Large intestine (tissue), 3 donors: Measurements from ENCODE around the gene BEND6. TPM values are rescaled to one million over a fixed set of nuclear protein-coding genes. Genes with fewer than 3 reads are reported as not detected.
"Not testable (repeated sequence)": the region's sequence is repeated elsewhere in the genome, so short reads cannot be mapped to it uniquely, and the experiment has no call there.

Experiments used
- DNase-seq, 2 donors: peaks; one replicate each; pipeline versions ENCODE4 v3.0.0 to v3.0.0-alpha.2; 2013
- H3K27ac ChIP-seq: one replicate; pipeline ENCODE4 v1.5.1; 2013; ENCODE audit warnings: low read length
- H3K27me3 ChIP-seq: 2 replicates; pipeline ENCODE4 v1.6.1; 2013; ENCODE audit warnings: low read length; ENCODE audit not compliant: control insufficient read depth, insufficient read depth
- H3K36me3 ChIP-seq: 2 replicates; pipeline ENCODE4 v1.6.1; 2013; ENCODE audit warnings: low read length; ENCODE audit not compliant: control insufficient read depth, insufficient read depth
- H3K4me1 ChIP-seq: one replicate; pipeline ENCODE4 v1.6.1; 2013; ENCODE audit warnings: low read length; ENCODE audit not compliant: control insufficient read depth, insufficient read depth
- H3K4me3 ChIP-seq: one replicate; pipeline ENCODE4 v1.5.1; 2013; ENCODE audit warnings: low read length
- H3K9me3 ChIP-seq: one replicate; pipeline ENCODE4 v1.6.1; 2013; ENCODE audit warnings: mild to moderate bottlenecking, low read depth, low read length, moderate library complexity; ENCODE audit not compliant: control insufficient read depth
- WGBS: methylation state at CpG from one replicate; pipeline ENCODE4 v1.1.5; 2013; ENCODE audit warnings: low lambda C conversion rate; ENCODE audit not compliant: insufficient coverage; 5-methylcytosine and 5-hydroxymethylcytosine counted together
- polyA plus RNA-seq: library from polyadenylated mRNA; unstranded; fragments of 120-200 nt; gene quantifications from one replicate; pipeline ENCODE4 v1.2.1, GENCODE V29; 2013

The BEND6 gene
- polyA plus RNA-seq, 1 donor, result 1.2 TPM

DNA sequence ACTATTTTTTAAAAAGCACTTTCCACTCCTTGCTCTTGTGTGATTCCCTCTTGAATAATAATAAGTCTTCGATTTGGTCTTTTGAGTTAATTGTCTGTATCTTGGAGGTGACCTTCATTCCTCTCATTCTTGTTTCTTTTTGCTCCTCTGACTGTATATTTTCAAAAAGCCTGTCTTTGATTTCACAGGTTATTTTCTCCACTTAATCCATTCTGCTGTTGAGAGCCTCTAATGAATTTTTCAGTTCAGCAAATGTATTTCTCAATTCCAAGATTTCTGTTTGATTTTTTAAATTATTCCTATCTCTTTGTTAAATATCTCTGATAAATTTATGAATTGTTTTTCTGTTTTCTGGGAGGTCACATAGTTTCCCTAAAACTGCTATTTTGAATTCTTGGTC is 69.9 kb downstream of the BEND6 start:
- Histone ChIP-seq H3K27ac (no peak overlapping the region), H3K9me3 (peaks cover 12% of the 10 kb centered on the region), H3K4me3 (no peak overlapping the region), H3K36me3 (no peaks in the 10 kb centered on the region), H3K4me1 (no peaks in the 10 kb centered on the region), H3K27me3 (no peaks in the 10 kb centered on the region)
- 71% methylated on average over 1 of the region's 1 CpG for WGBS
- DNase-seq, result no peak

DNA sequence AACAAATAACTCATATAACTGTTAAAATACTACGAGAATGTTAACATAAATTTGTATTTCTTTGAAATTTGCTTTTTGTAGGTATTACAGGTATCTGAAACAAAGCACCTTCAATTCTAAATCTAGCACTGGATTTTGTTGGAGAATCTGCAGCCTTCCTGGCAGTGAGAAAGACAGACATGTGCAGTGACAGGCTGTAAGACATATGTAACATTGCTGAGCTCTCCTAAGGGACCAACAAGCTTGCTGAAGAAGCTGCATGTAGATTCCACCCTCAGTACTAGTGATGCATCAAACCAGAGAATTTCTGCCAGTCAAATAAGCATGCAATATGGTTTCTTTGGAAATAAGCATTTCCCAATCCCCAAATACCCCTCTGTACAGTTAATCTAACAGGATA is 71.1 kb downstream of the BEND6 start:
- H3K27ac ChIP-seq, result no peak overlapping the region
- no peaks in the 10 kb centered on the region for H3K4me1 ChIP-seq
- peaks cover 12% of the 10 kb centered on the region for H3K9me3 ChIP-seq
- WGBS, result no CpG with 5 or more reads among the region's 1 CpG
- H3K27me3 ChIP-seq, result no peaks in the 10 kb centered on the region
- DNase-seq, result no peak
- H3K4me3 ChIP-seq, result no peak overlapping the region
- no peaks in the 10 kb centered on the region for H3K36me3 ChIP-seq

DNA sequence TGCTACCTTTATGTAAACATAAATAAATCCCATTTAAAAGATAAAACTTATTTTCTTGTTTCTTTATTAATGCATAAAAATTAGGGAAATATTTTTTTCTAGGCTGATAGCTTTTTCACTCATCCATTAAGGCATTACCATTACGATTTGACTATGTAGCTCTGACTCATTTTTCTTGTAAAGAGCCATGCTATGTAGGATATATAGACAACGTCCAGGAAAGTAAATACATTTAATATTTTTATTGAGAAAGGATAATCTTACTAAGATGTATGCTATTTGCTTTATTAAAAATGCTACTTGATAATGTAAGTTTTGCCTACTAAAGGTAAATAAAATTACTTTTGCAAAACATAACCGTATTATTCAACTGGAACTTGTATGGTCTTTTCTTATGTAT is 72.4 kb downstream of the BEND6 start:
- H3K36me3 ChIP-seq, result no peaks in the 10 kb centered on the region
- H3K9me3 ChIP-seq, result peaks cover 12% of the 10 kb centered on the region
- H3K27ac ChIP-seq, result no peak overlapping the region
- no peak overlapping the region for H3K4me3 ChIP-seq
- WGBS, result 100% methylated on average over 1 of the region's 3 CpGs
- no peaks in the 10 kb centered on the region for H3K27me3 ChIP-seq
- H3K4me1 ChIP-seq, result no peaks in the 10 kb centered on the region
- DNase-seq, result no peak

DNA sequence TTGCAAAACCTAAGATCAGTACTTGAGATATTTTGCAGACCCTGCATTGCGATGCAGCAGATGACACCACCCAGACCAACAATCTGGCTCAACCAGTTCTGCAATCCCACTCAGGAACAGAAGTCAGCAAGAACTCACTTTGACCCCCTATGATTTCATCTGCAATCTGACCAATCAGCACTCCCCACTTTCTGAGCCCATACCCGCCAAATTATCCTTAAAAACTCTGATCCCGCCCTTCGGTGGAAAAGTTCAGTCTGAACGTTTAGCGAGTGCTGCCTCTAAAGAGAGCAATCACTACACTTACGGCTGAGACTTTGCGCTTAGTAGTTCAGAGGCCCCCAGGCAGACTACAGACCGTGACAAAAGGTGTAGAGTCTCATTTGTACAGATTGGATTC is 74.3 kb downstream of the BEND6 start:
- no peak for DNase-seq
- H3K36me3 ChIP-seq, result no peaks in the 10 kb centered on the region
- WGBS, result no CpG with 5 or more reads among the region's 9 CpGs

DNA sequence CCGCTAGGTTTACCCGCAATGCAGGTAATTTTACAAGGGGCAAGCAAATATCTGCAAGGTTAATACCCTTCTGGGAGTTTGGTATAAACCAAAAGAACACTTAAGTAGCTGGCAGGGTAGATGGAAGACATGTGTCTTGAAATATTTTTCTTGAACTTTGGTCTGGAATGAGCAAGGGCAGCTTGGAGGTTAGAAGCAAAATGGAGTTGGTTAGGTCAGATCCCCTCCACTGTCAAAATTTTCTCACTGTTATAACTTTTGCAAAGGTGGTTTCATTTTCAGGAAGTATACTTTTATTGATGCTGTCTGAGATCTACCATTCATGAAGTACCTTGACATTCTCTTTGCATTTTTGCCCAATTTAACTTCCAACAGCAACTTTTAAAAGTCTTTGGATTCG is 78.3 kb downstream of the BEND6 start:
- no peak overlapping the region for H3K27ac ChIP-seq
- no peaks in the 10 kb centered on the region for H3K27me3 ChIP-seq
- H3K4me3 ChIP-seq, result no peak overlapping the region
- no peaks in the 10 kb centered on the region for H3K9me3 ChIP-seq
- no peaks in the 10 kb centered on the region for H3K4me1 ChIP-seq
- no peak for DNase-seq
- H3K36me3 ChIP-seq, result no peaks in the 10 kb centered on the region
- no CpG with 5 or more reads among the region's 3 CpGs for WGBS

More for the DNA sequence above, 74.3 kb downstream of the BEND6 start:
- Histone ChIP-seq H3K27ac (no peak overlapping the region), H3K9me3 (peaks cover 12% of the 10 kb centered on the region), H3K27me3 (no peaks in the 10 kb centered on the region), H3K4me3 (no peak overlapping the region), H3K4me1 (no peaks in the 10 kb centered on the region)

DNA sequence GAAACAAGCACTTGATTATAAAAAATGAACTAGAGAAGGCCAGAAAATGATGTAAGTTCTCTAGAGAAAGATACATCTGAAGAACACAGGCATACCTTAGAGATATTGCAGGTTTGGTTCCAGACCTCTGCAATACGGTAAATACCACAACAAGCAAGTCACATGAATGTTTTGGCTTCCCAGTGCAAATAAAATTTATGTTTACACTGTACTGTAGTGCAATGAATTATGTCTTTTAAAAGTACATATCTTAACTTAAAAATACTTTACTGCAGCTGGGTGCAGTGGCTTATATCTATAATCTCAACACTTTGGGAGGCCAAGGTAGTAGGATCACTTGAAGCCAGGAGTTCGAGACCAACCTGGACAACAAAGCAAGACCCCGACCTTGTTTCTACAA is 80.6 kb downstream of the BEND6 start:
- Histone ChIP-seq H3K9me3 (no peaks in the 10 kb centered on the region), H3K4me3 (no peak overlapping the region), H3K27me3 (no peaks in the 10 kb centered on the region), H3K36me3 (no peaks in the 10 kb centered on the region), H3K4me1 (no peaks in the 10 kb centered on the region), H3K27ac (no peak overlapping the region)
- no peak for DNase-seq
- WGBS, result 0% methylated on average over 1 of the region's 3 CpGs

DNA sequence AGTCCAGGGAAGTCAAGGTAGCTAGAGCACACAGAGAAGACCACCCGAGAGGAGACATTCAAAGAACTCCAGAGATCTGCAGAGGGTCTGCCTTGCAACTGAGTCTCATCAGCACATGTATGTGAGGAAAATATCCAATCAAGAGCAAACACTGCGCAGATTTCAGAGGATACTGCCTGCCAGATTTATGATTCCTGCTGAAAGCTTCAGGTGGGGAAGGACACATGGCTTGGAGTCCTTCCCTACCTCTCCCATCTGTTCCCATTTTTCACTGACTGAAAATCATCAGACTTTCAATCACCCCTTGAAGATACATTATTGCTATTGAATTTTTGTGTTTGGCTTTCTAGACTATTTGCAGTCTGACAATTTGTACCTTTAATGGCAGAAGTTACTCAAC is 84.0 kb downstream of the BEND6 start:
- Histone ChIP-seq H3K27me3 (no peaks in the 10 kb centered on the region), H3K9me3 (no peaks in the 10 kb centered on the region), H3K27ac (no peak overlapping the region), H3K4me3 (no peak overlapping the region), H3K4me1 (no peaks in the 10 kb centered on the region), H3K36me3 (no peaks in the 10 kb centered on the region)
- whole genome bisulfite sequencing, result no CpG with 5 or more reads among the region's 2 CpGs
- no peak for DNase-seq

DNA sequence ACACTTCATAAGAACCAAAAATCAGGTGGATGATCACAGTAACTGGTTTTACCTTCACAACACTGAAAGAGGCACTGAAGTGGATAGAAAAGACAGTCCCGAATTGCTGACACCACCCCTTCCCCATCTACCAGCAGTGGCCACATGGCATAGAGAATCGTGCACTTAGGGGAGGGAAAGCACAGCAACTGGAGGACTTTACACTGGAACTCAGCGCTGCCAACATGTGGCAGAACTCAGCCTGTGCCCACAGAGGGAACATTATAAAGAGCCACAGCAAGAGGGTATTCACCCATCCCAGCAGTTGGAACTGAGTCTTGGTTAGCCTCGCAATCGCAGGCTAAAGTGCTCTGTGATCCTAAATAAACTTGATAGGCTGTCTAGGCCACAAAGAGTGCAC is 85.1 kb downstream of the BEND6 start:
- no peaks in the 10 kb centered on the region for H3K27me3 ChIP-seq
- no peaks in the 10 kb centered on the region for H3K4me1 ChIP-seq
- H3K4me3 ChIP-seq, result no peak overlapping the region
- no peaks in the 10 kb centered on the region for H3K36me3 ChIP-seq
- WGBS, result no CpG with 5 or more reads among the region's 5 CpGs
- no peak overlapping the region for H3K27ac ChIP-seq
- no peak for DNase-seq
- no peaks in the 10 kb centered on the region for H3K9me3 ChIP-seq

DNA sequence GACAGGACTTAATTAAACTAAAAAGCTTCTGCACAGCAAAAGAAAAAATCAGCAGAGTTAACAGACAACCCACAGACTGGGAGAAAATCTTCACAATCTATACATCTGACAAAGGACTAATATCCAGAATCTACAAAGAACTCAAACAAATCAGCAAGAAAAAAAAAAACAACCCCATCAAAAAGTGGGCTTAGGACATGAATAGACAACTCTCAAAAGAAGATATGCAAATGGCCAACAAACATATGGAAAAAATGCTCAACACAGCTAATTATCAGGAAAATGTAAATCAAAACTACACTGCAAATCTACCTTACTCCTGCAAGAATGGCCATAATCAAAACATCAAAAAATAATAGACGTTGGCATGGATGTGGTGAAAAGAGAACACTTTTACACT is 89.2 kb downstream of the BEND6 start:
- H3K4me3 ChIP-seq, H3K27ac ChIP-seq, H3K4me1 ChIP-seq, H3K9me3 ChIP-seq, H3K27me3 ChIP-seq, DNase-seq, H3K36me3 ChIP-seq: not testable (repeated sequence)
- no CpG with 5 or more reads among the region's 1 CpG for WGBS

DNA sequence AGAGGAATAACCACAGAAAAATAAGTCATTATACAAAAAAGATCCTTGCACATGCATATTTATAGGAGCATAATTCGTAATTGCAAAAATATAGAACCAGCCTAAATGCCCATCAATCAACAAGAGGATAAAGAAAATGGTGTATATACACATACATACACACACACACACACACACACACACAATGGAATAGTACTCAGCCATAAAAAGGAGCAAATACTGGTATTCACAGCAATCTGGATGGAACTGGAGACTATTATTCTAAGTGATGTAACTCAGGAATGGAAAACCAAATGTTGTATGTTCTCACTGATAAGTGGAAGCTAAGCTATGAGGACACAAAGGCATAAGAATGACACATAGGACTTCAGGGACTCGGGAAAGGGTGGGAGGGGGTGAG is 89.7 kb downstream of the BEND6 start:
- WGBS, result no CpG with 5 or more reads among the region's 2 CpGs
- no peak for DNase-seq
- H3K27me3 ChIP-seq, result no peaks in the 10 kb centered on the region
- H3K4me1 ChIP-seq, result no peaks in the 10 kb centered on the region
- no peaks in the 10 kb centered on the region for H3K36me3 ChIP-seq
- H3K27ac ChIP-seq, result no peak overlapping the region
- H3K4me3 ChIP-seq, result no peak overlapping the region
- H3K9me3 ChIP-seq, result no peaks in the 10 kb centered on the region

DNA sequence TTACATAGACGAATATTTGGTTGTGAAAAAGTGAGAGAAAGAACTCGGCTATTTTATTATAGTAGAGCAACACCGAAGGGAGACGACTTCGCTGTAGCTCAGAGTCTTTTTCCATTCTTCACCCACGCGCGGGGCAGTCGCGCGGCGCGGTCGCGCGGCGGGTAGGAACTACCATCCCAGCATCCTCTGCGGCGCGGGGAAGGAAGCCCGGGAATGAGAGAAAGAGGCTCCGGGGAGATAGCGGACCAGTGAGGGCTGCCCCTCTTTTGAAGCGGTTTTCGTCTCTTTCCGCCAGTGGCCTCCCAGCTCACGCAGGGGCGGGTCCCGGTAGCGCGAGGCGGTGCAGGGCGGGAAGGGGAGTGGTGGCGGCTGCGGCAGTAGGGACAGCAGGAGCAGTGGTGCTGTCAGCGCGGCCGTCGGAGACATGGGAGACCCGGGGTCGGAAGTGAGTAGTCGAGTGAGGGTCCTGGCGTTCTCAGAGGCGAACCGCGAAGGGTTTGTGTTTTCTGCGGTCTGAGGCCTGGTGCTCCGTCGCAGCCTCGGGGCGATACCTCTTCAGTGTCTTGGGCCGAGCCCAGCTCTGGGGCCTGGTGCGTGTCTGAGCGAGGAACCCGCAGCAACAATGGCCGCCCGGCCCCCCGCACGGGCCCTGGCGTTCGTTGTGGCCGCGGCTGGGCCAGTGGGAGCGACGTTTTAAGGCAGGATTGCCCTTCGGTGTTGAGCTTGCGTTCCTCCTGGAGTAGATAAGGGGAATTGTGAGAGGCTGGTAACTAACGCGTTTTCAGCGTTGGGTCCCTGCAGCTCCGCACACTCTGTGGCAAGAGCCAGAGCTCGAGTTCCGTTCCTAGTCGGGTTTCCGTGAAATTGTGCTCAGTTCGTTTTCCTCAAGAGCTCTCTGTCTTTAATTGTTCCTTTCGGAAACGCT is 91.7 kb downstream of the BEND6 start, which contains the start of gene KIAA1586:
Gene KIAA1586, plus strand, starts transcription at position 362 of the 925 bp plus-strand sequence. Its CDS starts 63 bp downstream, at position 425.
- H3K4me3 ChIP-seq, result peak within 1 kb of the TSS; percentile 61
- H3K4me1 ChIP-seq, H3K36me3 ChIP-seq, H3K9me3 ChIP-seq, H3K27me3 ChIP-seq: not testable (repeated sequence)
- peak within 1 kb of the TSS; percentile 61 for H3K27ac ChIP-seq
- DNase-seq, result peak; percentile 82 to 93
- no CpG with 5 or more reads among the region's 78 CpGs for WGBS
